Measurements from ENCODE around the gene DNAJB13. TPM values are rescaled to one million over a fixed set of nuclear protein-coding genes. Genes with fewer than 3 reads are reported as not detected.

Gene DNAJB13
- total and polyA plus RNA-seq, 2 experiments from 2014 or later, result 0.41 TPM; not detected in 1

- DNase-seq, result no peak
- 77% methylated on average over 14 of the region's 14 CpGs for WGBS, 2 experiments (ENCODE audit: low coverage in 1 of 2, low lambda C conversion rate in 2 of 2, missing lambda C conversion rate in 2 of 2)
- Histone ChIP-seq H3K27me3 (replicated peaks; ENCODE audit: insufficient read depth) (no peaks in the 10 kb centered on the region), H3K9me3 (ENCODE audit: low read depth) (no peaks in the 10 kb centered on the region), H3K9me2 (ENCODE audit: insufficient read depth) (no peaks in the 10 kb centered on the region), H3K79me2 (ENCODE audit: insufficient read depth) (no peaks in the 10 kb centered on the region), H3K9ac (no peak overlapping the region), H3K4me1 (ENCODE audit: insufficient read depth) (no peaks in the 10 kb centered on the region), H4K20me1 (ENCODE audit: insufficient read depth) (no peaks in the 10 kb centered on the region), H3K4me3 (no peak overlapping the region), H3F3A (ENCODE audit: insufficient read depth) (no peaks in the 10 kb centered on the region), H3K4me2 (ENCODE audit: unreplicated experiment) (no peak overlapping the region), H3K36me3 (ENCODE audit: low read depth) (no peaks in the 10 kb centered on the region), H3K27ac (no peak overlapping the region), H2AFZ (no peak overlapping the region)
- no peak for TF ChIP-seq EZH2phosphoT487 (IDR thresholded peaks at IDR 0.05; ENCODE audit: insufficient read depth, low read depth)
- no peak for TF ChIP-seq EZH2 (IDR thresholded peaks at IDR 0.05; ENCODE audit: insufficient read depth, poor library complexity, severe bottlenecking)
- in situ Hi-C loops (cut with MboI), result no loop called here
Measured at GRCh38 chr11:74000307-74001133, 49.7 kb downstream of the DNAJB13 start.

GRCh38 chr11:74001822-74002286, 51.0 kb downstream of the DNAJB13 start:
- H3K9ac ChIP-seq, result no peak overlapping the region
- no peaks in the 10 kb centered on the region for H3K27me3 ChIP-seq (replicated peaks; ENCODE audit: insufficient read depth)
- H4K20me1 ChIP-seq (ENCODE audit: insufficient read depth), result no peaks in the 10 kb centered on the region
- DNase-seq, result no peak
- H3K9me3 ChIP-seq (ENCODE audit: low read depth), result no peaks in the 10 kb centered on the region
- H3K9me2 ChIP-seq (ENCODE audit: insufficient read depth), result no peaks in the 10 kb centered on the region
- no peak overlapping the region for H3K4me3 ChIP-seq
- H3F3A ChIP-seq (ENCODE audit: insufficient read depth), result no peaks in the 10 kb centered on the region
- TF ChIP-seq EZH2 (IDR thresholded peaks at IDR 0.05; ENCODE audit: insufficient read depth, poor library complexity, severe bottlenecking) (no peak), EZH2phosphoT487 (IDR thresholded peaks at IDR 0.05; ENCODE audit: insufficient read depth, low read depth) (no peak)
- in situ Hi-C loops (cut with MboI), result no loop called here
- no peaks in the 10 kb centered on the region for H3K79me2 ChIP-seq (ENCODE audit: insufficient read depth)
- WGBS, 2 experiments (ENCODE audit: low coverage in 1 of 2, low lambda C conversion rate in 2 of 2, missing lambda C conversion rate in 2 of 2), result 67 to 79% methylated on average over 6 to 7 of the region's 7 CpGs
- no peaks in the 10 kb centered on the region for H3K4me1 ChIP-seq (ENCODE audit: insufficient read depth)
- H2AFZ ChIP-seq, result no peak overlapping the region
- H3K27ac ChIP-seq, result no peak overlapping the region
- H3K4me2 ChIP-seq (ENCODE audit: unreplicated experiment), result no peak overlapping the region
- no peaks in the 10 kb centered on the region for H3K36me3 ChIP-seq (ENCODE audit: low read depth)

- Histone ChIP-seq H4K20me1 (ENCODE audit: insufficient read depth) (no peaks in the 10 kb centered on the region), H3K27me3 (replicated peaks; ENCODE audit: insufficient read depth) (no peaks in the 10 kb centered on the region), H3K4me1 (ENCODE audit: insufficient read depth) (no peaks in the 10 kb centered on the region), H3K9me3 (ENCODE audit: low read depth) (no peaks in the 10 kb centered on the region), H3K4me3 (no peak overlapping the region), H3K79me2 (ENCODE audit: insufficient read depth) (no peaks in the 10 kb centered on the region), H3F3A (ENCODE audit: insufficient read depth) (no peaks in the 10 kb centered on the region), H3K9ac (no peak overlapping the region), H3K9me2 (ENCODE audit: insufficient read depth) (no peaks in the 10 kb centered on the region), H3K27ac (no peak overlapping the region), H3K36me3 (ENCODE audit: low read depth) (no peaks in the 10 kb centered on the region), H3K4me2 (ENCODE audit: unreplicated experiment) (no peak overlapping the region), H2AFZ (no peak overlapping the region)
- WGBS, 2 experiments (ENCODE audit: low coverage in 1 of 2, low lambda C conversion rate in 2 of 2, missing lambda C conversion rate in 2 of 2), result 91 to 94% methylated on average over 4 of the region's 4 CpGs
- in situ Hi-C loops (cut with MboI), result no loop called here
- no peak for DNase-seq
- TF ChIP-seq EZH2 (IDR thresholded peaks at IDR 0.05; ENCODE audit: insufficient read depth, poor library complexity, severe bottlenecking) (no peak), EZH2phosphoT487 (IDR thresholded peaks at IDR 0.05; ENCODE audit: insufficient read depth, low read depth) (no peak)
Measured at GRCh38 chr11:74002832-74003231, 52.0 kb downstream of the DNAJB13 start.

GRCh38 chr11:74004046-74004695, 53.3 kb downstream of the DNAJB13 start:
- Histone ChIP-seq H3K9me2 (ENCODE audit: insufficient read depth) (no peaks in the 10 kb centered on the region), H2AFZ (no peak overlapping the region), H3K36me3 (ENCODE audit: low read depth) (no peaks in the 10 kb centered on the region), H3F3A (ENCODE audit: insufficient read depth) (no peaks in the 10 kb centered on the region), H3K9me3 (ENCODE audit: low read depth) (no peaks in the 10 kb centered on the region), H3K4me2 (ENCODE audit: unreplicated experiment) (no peak overlapping the region), H3K9ac (no peak overlapping the region), H3K27me3 (replicated peaks; ENCODE audit: insufficient read depth) (no peaks in the 10 kb centered on the region), H3K4me1 (ENCODE audit: insufficient read depth) (no peaks in the 10 kb centered on the region), H3K4me3 (no peak overlapping the region), H3K79me2 (ENCODE audit: insufficient read depth) (no peaks in the 10 kb centered on the region), H3K27ac (no peak overlapping the region), H4K20me1 (ENCODE audit: insufficient read depth) (no peaks in the 10 kb centered on the region)
- TF ChIP-seq EZH2 (IDR thresholded peaks at IDR 0.05; ENCODE audit: insufficient read depth, poor library complexity, severe bottlenecking), result no peak
- TF ChIP-seq EZH2phosphoT487 (IDR thresholded peaks at IDR 0.05; ENCODE audit: insufficient read depth, low read depth), result no peak
- WGBS, 2 experiments (ENCODE audit: low coverage in 1 of 2, low lambda C conversion rate in 2 of 2, missing lambda C conversion rate in 2 of 2), result 80 to 83% methylated on average over 6 of the region's 6 CpGs
- DNase-seq, result no peak
- in situ Hi-C loops (cut with MboI), result no loop called here

Data from GM23248 (cell line).